Testis (tissue), 2 donors: ENCODE results near the gene FYB1.

Source experiments
- POLR2A ChIP-seq: fragments of 450-650 bp; IDR thresholded peaks from one replicate; pipeline ENCODE4 v1.6.1; 2017; ENCODE audit warnings: antibody characterized with exemption, mild to moderate bottlenecking, moderate library complexity
- TF ChIP-seq, protein P1 (sequence below), 3 experiments: fragments of 450-650 bp in 2 of 3; fragments of 200-600 bp in 1 of 3; sonication (generic) in 1 of 3; IDR thresholded peaks; one replicate each; pipeline ENCODE4 v1.5.1; 2016 to 2019; ENCODE audit warnings: antibody characterized with exemption in 3 of 3, mild to moderate bottlenecking in 2 of 3, moderate library complexity in 1 of 3

DNA sequence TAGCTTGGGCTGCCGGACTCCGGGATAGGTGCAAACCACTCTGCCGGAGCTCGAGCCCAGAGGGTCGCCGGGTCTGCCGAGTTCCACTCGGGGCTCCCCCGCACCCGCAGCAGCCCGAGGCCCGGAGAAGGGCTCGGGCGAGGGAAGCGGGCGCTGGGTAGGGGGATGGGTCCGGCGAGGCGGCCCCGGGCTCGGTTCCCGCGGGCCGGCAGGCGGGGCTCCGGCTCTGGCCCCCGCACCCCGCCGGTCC, 145.7 kb downstream of the FYB1 start:
- TF ChIP-seq POLR2A, result no peak
- TF ChIP-seq, protein P1, sequence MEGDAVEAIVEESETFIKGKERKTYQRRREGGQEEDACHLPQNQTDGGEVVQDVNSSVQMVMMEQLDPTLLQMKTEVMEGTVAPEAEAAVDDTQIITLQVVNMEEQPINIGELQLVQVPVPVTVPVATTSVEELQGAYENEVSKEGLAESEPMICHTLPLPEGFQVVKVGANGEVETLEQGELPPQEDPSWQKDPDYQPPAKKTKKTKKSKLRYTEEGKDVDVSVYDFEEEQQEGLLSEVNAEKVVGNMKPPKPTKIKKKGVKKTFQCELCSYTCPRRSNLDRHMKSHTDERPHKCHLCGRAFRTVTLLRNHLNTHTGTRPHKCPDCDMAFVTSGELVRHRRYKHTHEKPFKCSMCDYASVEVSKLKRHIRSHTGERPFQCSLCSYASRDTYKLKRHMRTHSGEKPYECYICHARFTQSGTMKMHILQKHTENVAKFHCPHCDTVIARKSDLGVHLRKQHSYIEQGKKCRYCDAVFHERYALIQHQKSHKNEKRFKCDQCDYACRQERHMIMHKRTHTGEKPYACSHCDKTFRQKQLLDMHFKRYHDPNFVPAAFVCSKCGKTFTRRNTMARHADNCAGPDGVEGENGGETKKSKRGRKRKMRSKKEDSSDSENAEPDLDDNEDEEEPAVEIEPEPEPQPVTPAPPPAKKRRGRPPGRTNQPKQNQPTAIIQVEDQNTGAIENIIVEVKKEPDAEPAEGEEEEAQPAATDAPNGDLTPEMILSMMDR (IDR thresholded peaks at IDR 0.05), result no peak
